HepG2 (cell line): ENCODE data around the gene WDR59. TPM values are rescaled to one million over a fixed set of nuclear protein-coding genes. Genes with fewer than 3 reads are reported as not detected.

Source experiments
- ASH2L ChIP-seq: fragments of 300-600, 200-600 bp; sonication (generic); IDR thresholded peaks from 2 replicates; pipeline ENCODE4 v1.7.0; 2017; ENCODE audit warnings: low read depth, mild to moderate bottlenecking, moderate library complexity, mixed read lengths, low read length; ENCODE audit not compliant: insufficient read length
- FIP1L1 ChIP-seq: fragments of 200-400 bp; formaldehyde crosslinking; IDR thresholded peaks from 2 replicates; pipeline ENCODE4 v1.6.1; 2018; ENCODE audit warnings: low read depth, mild to moderate bottlenecking, low read length, moderate library complexity, borderline replicate concordance; ENCODE audit not compliant: insufficient read depth
- JUNB ChIP-seq: sonication (generic); formaldehyde crosslinking; IDR thresholded peaks from 2 replicates; pipeline ENCODE4 v1.8.0; 2022; ENCODE audit warnings: missing genetic modification reagents, mild to moderate bottlenecking, borderline replicate concordance
- MATR3 ChIP-seq: sonication (generic); formaldehyde crosslinking; IDR thresholded peaks from 2 replicates; pipeline ENCODE4 v1.4.0; 2020; ENCODE audit warnings: missing genetic modification reagents
- NFKB2 ChIP-seq: sonication (generic); formaldehyde crosslinking; IDR thresholded peaks from 2 replicates; pipeline ENCODE4 v1.4.0; 2020; ENCODE audit warnings: missing genetic modification reagents, borderline replicate concordance
- NFKBIZ ChIP-seq: IDR thresholded peaks from 2 replicates; pipeline ENCODE4 v1.6.1; 2018; ENCODE audit warnings: missing genetic modification reagents, missing compliant biosample characterization
- NFYC ChIP-seq: IDR thresholded peaks from 2 replicates; pipeline ENCODE4 v1.6.1; 2016; ENCODE audit warnings: missing genetic modification reagents, missing compliant biosample characterization
- NR2F1 ChIP-seq, 2 experiments: fragments of 450-650 bp in 1 of 2; formaldehyde crosslinking in 1 of 2; IDR thresholded peaks; 2 replicates each; pipeline versions ENCODE4 v1.5.0 to v1.6.1; 2016 to 2020; ENCODE audit warnings: mild to moderate bottlenecking in 1 of 2, missing compliant biosample characterization in 1 of 2, missing genetic modification reagents in 1 of 2, moderate library complexity in 1 of 2
- PLRG1 ChIP-seq: fragments of 450-650 bp; conservative IDR thresholded peaks from 2 replicates; pipeline ENCODE4 v1.6.1; 2016
- POLR2G ChIP-seq: fragments of 200-400 bp; formaldehyde crosslinking; IDR thresholded peaks from 2 replicates; pipeline ENCODE4 v1.6.1; 2018; ENCODE audit warnings: mild to moderate bottlenecking, low read depth, low read length, moderate library complexity
- SNAPC2 ChIP-seq: sonication (generic); formaldehyde crosslinking; IDR thresholded peaks from 2 replicates; pipeline ENCODE4 v1.8.1; 2022; ENCODE audit warnings: mild to moderate bottlenecking, missing genetic modification reagents
- TEAD2 ChIP-seq: sonication (generic); formaldehyde crosslinking; IDR thresholded peaks from 2 replicates; pipeline ENCODE4 v1.9.0; 2021; ENCODE audit warnings: missing genetic modification reagents
- YEATS2 ChIP-seq: sonication (generic); formaldehyde crosslinking; IDR thresholded peaks from 2 replicates; pipeline ENCODE4 v1.4.0; 2020; ENCODE audit warnings: missing genetic modification reagents, borderline replicate concordance
- ZFP1 ChIP-seq: IDR thresholded peaks from 2 replicates; pipeline ENCODE4 v1.6.1; 2016
- ZNF333 ChIP-seq: sonication (generic); formaldehyde crosslinking; IDR thresholded peaks from 2 replicates; pipeline ENCODE4 v1.4.0; 2020; ENCODE audit warnings: mild to moderate bottlenecking, missing genetic modification reagents, borderline replicate concordance
- ZNF350 ChIP-seq: sonication (generic); formaldehyde crosslinking; IDR thresholded peaks from 2 replicates; pipeline ENCODE4 v1.4.0; 2020; ENCODE audit warnings: mild to moderate bottlenecking, low read depth, missing genetic modification reagents, borderline replicate concordance
- ZNF546 ChIP-seq: sonication (generic); formaldehyde crosslinking; conservative IDR thresholded peaks from 2 replicates; pipeline ENCODE4 v1.8.1; 2023; ENCODE audit warnings: mild to moderate bottlenecking, missing genetic modification reagents
- ZNF547 ChIP-seq: sonication (generic); formaldehyde crosslinking; IDR thresholded peaks from 2 replicates; pipeline ENCODE4 v1.5.1; 2020; ENCODE audit warnings: mild to moderate bottlenecking, missing genetic modification reagents
- ZNF569 ChIP-seq: sonication (generic); formaldehyde crosslinking; IDR thresholded peaks from 2 replicates; pipeline ENCODE4 v1.5.0; 2020; ENCODE audit warnings: mild to moderate bottlenecking, missing genetic modification reagents, moderate library complexity, borderline replicate concordance
- ZNF660 ChIP-seq: sonication (generic); formaldehyde crosslinking; IDR thresholded peaks from 2 replicates; pipeline ENCODE4 v1.5.1; 2020; ENCODE audit warnings: mild to moderate bottlenecking, low read depth, missing genetic modification reagents, borderline replicate concordance
- ZNF747 ChIP-seq: sonication (generic); formaldehyde crosslinking; IDR thresholded peaks from 2 replicates; pipeline ENCODE4 v1.8.1; 2023; ENCODE audit warnings: missing genetic modification reagents, mild to moderate bottlenecking, borderline replicate concordance
- ZNF816 ChIP-seq: sonication (generic); formaldehyde crosslinking; IDR thresholded peaks from 2 replicates; pipeline ENCODE4 v1.8.0; 2022; ENCODE audit warnings: missing genetic modification reagents, mild to moderate bottlenecking, borderline replicate concordance
- polyA plus RNA-seq, 8 experiments: library from polyadenylated mRNA; depleted of rRNA in 3 of 8; stranded (reverse) in 7 of 8; unstranded in 1 of 8; fragments of >200 nt; fragmentation: Illumina TruSeq in 4 of 8; extraction: Trizol in 4 of 8; gene quantifications; 2 replicates each; pipeline versions ENCODE4 v1.2.1 to v1.2.3, GENCODE V29; 2011 to 2016; ENCODE audit warnings: low read depth in 4 of 8, missing spikeins in 1 of 8, mixed read lengths in 1 of 8; ENCODE audit not compliant: insufficient read depth in 1 of 8
- total RNA-seq, 5 experiments: library from RNA; depleted of rRNA; stranded (reverse); fragments of >200 nt; fragmentation: Illumina TruSeq; extraction: Trizol; gene quantifications; 2 replicates each; pipeline ENCODE4 v1.2.3, GENCODE V29; 2016; ENCODE audit warnings: low read depth in 1 of 5
- TF ChIP-seq, protein P1 (sequence below): sonication (generic); formaldehyde crosslinking; IDR thresholded peaks from 2 replicates; pipeline ENCODE4 v1.5.0; 2020; ENCODE audit warnings: missing genetic modification reagents
- TF ChIP-seq, protein P2 (sequence below): sonication (generic); formaldehyde crosslinking; IDR thresholded peaks from 2 replicates; pipeline ENCODE4 v1.5.0; 2020; ENCODE audit warnings: missing genetic modification reagents
- TF ChIP-seq, protein P3 (sequence below): sonication (generic); formaldehyde crosslinking; IDR thresholded peaks from 2 replicates; pipeline ENCODE4 v1.4.0; 2020; ENCODE audit warnings: missing genetic modification reagents, mild to moderate bottlenecking, borderline replicate concordance
- TF ChIP-seq, protein P4 (sequence below): conservative IDR thresholded peaks from 2 replicates; pipeline ENCODE4 v1.6.1; 2018; ENCODE audit warnings: missing genetic modification reagents

WDR59 gene
- total and polyA plus RNA-seq, 2 of the 13 experiments (the other 11 are each of a cell fraction or from before 2014, with no cell fraction given) = 65.2 to 306 TPM

DNA sequence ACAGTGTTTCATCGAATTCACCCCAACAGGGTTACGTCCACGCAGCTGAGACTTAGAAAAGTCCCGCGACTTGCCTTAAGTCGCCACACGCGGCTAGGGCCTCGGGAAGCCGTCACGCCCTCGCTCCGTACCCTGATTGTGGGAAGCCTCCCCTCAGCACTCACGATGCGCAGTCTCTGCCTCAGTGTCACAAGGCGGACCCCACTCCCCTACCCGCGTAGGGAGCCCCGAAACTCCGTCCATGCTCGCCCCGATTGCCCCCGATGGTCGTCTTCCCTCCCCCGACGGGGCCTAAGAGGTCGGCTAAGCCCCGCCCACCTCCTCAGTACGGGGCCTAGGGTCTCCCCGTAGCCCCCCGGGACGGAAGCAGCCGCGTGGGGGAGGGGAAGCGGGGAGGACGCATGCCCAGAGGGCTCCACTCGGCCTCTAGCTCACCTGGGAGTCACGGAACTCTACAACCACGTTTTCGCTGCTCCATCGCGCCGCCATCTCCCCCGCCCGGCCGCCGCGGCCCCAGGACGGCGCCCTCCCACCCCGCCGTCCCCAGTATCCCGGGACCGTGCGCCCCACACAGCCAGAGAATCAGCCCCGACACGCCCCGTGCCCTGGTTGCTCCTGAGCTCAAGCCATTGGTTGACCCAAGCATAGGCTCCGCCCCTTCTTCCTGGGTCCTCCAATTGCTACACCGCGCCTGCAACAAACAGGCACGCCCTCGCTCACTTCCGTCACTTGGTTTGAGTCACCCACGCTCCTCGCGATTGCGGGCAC lies at the start of gene WDR59 (continued):
- TF ChIP-seq, protein P1, sequence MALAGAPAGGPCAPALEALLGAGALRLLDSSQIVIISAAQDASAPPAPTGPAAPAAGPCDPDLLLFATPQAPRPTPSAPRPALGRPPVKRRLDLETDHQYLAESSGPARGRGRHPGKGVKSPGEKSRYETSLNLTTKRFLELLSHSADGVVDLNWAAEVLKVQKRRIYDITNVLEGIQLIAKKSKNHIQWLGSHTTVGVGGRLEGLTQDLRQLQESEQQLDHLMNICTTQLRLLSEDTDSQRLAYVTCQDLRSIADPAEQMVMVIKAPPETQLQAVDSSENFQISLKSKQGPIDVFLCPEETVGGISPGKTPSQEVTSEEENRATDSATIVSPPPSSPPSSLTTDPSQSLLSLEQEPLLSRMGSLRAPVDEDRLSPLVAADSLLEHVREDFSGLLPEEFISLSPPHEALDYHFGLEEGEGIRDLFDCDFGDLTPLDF (CRISPR knock-in tag) = peak; percentile 24; the same call in 1 of the 2 replicates
- TF ChIP-seq ZNF816 (CRISPR knock-in tag) = no peak
- peak; percentile 72 for TF ChIP-seq ZFP1 (CRISPR knock-in tag)
- no peak for TF ChIP-seq ZNF333 (CRISPR knock-in tag)
- peak; percentile 89 for TF ChIP-seq POLR2G
- peak; percentile 35; the same call in 1 of the 2 replicates for TF ChIP-seq SNAPC2
- no peak for TF ChIP-seq ZNF569
- no peak for TF ChIP-seq ZNF660 (CRISPR knock-in tag)
- TF ChIP-seq, protein P2, sequence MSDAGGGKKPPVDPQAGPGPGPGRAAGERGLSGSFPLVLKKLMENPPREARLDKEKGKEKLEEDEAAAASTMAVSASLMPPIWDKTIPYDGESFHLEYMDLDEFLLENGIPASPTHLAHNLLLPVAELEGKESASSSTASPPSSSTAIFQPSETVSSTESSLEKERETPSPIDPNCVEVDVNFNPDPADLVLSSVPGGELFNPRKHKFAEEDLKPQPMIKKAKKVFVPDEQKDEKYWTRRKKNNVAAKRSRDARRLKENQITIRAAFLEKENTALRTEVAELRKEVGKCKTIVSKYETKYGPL (CRISPR knock-in tag) = no peak
- peak; percentile 11; the same call in 1 of the 2 replicates for TF ChIP-seq TEAD2 (CRISPR knock-in tag)
- peak; percentile 97 for TF ChIP-seq ZNF547
- TF ChIP-seq JUNB = no peak
- peak; percentile 71; the same call in 1 of the 2 replicates for TF ChIP-seq YEATS2 (CRISPR knock-in tag)
- peak; percentile 59; the same call in 1 of the 2 replicates for TF ChIP-seq ZNF350
- TF ChIP-seq NFKB2 (CRISPR knock-in tag) = peak; percentile 66; the same call in 1 of the 2 replicates
- TF ChIP-seq, protein P3, sequence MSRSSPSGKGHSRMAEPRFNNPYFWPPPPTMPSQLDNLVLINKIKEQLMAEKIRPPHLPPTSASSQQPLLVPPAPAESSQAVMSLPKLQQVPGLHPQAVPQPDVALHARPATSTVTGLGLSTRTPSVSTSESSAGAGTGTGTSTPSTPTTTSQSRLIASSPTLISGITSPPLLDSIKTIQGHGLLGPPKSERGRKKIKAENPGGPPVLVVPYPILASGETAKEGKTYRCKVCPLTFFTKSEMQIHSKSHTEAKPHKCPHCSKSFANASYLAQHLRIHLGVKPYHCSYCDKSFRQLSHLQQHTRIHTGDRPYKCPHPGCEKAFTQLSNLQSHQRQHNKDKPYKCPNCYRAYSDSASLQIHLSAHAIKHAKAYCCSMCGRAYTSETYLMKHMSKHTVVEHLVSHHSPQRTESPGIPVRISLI (CRISPR knock-in tag) = peak; percentile 25; the same call in 1 of the 2 replicates
- no peak for TF ChIP-seq NR2F1 (CRISPR knock-in tag; IDR thresholded peaks at IDR 0.05)
- TF ChIP-seq ASH2L = peak; percentile 92
- TF ChIP-seq, protein P4, sequence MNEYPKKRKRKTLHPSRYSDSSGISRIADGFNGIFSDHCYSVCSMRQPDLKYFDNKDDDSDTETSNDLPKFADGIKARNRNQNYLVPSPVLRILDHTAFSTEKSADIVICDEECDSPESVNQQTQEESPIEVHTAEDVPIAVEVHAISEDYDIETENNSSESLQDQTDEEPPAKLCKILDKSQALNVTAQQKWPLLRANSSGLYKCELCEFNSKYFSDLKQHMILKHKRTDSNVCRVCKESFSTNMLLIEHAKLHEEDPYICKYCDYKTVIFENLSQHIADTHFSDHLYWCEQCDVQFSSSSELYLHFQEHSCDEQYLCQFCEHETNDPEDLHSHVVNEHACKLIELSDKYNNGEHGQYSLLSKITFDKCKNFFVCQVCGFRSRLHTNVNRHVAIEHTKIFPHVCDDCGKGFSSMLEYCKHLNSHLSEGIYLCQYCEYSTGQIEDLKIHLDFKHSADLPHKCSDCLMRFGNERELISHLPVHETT (CRISPR knock-in tag) = peak; percentile 81; the same call in 1 of the 2 replicates
- TF ChIP-seq ZNF546 (CRISPR knock-in tag) = no peak
- TF ChIP-seq ZNF747 (CRISPR knock-in tag) = peak; percentile 59; the same call in 1 of the 2 replicates
- peak; percentile 58; the same call in 1 of the 2 replicates for TF ChIP-seq NFKBIZ
- TF ChIP-seq MATR3 (CRISPR knock-in tag) = no peak
- TF ChIP-seq NFYC (CRISPR knock-in tag) = peak; percentile 92
- no peak for TF ChIP-seq FIP1L1
- no peak for TF ChIP-seq PLRG1
